Measurements from ENCODE around the gene EID1. TPM values are rescaled to one million over a fixed set of nuclear protein-coding genes. Genes with fewer than 3 reads are reported as not detected.

Gene EID1
- total RNA-seq, 4 donors from 2014 or later: 242 to 458 (median 311) TPM

DNA sequence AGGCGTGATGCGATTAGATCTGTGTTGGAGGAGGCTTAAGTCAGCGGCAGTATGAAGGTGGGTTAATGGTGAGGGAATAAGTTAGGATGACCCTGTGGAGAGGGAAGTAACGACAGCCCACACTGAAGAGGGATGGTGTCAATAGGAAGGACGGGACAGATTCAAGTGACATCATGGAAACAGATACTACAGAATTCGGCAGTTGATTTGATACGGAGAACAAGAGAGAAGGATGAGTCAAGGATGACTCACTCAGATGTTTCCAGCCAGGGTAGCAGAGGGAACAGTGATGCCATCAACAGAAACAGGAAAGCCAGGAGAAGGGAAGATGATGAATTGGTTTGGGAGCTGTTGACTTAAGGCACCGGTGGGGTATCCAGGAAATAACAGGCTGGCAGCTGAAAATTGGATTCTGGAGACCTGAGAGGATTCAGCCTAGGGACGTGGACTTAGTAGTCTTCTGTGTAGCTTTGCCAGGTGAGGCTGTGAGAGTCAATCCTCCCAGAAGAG, 47.8 kb downstream of the EID1 start:
- no peak for DNase-seq (ENCODE audit: low spot score in 2 of 2)
- Histone ChIP-seq H3K27ac (peak overlapping the region in 3 of 4 donors; percentile 19 to 60 (median 41)), H3K4me3 (no peak overlapping the region), H3K9me3 (no peaks in the 10 kb centered on the region), H3K4me1 (peaks cover 0 to 29% (median 0%) of the 10 kb centered on the region in 4 donors), H3K36me3 (peaks cover 0 to 11% (median 0%) of the 10 kb centered on the region in 3 donors), H3K27me3 (no peaks in the 10 kb centered on the region)
- TF ChIP-seq POLR2A (IDR thresholded peaks at IDR 0.05) (no peak), CTCF (IDR thresholded peaks at IDR 0.05) (no peak), EP300 (IDR thresholded peaks at IDR 0.05) (no peak)
- WGBS, 2 donors: 51 to 61% methylated on average over 9 of the region's 9 CpGs

DNA sequence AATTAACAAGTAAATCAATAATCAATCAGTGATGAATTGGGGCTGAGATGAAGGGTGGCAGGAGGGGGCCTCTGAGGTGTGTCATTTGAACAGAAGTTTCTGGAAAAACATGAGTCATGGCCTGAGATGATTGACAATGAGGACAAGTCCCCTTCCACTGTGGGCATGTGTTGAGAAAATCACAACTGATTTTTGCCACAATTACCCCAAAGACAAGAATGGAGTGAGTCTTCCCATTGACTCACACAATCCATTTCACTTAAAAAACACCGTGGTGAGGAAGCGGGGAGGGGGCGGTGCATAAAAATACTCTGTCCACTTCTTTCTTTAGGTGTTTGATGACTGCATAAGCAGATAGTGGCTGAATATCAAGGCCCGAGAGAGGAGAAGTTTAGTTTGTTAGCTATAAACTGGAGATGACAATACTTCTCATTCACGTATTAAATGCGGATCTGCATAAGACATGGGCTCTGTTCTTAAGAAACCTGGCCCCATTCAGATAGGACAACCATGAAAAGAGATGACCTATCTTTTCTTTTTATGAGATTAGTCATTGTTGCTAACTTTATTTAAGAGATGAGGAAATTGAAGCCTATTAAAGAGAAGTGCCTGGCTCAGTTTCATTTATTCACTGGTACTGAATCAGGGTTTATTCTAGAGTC, 51.1 kb downstream of the EID1 start:
- H3K36me3 ChIP-seq: no peaks in the 10 kb centered on the region
- no peak for DNase-seq (ENCODE audit: low spot score in 2 of 2)
- H3K4me1 ChIP-seq: peaks cover 0 to 29% (median 0%) of the 10 kb centered on the region in 4 donors
- TF ChIP-seq EP300 (IDR thresholded peaks at IDR 0.05) (no peak), CTCF (IDR thresholded peaks at IDR 0.05) (no peak), POLR2A (IDR thresholded peaks at IDR 0.05) (no peak)
- H3K27ac ChIP-seq: peak overlapping the region in 2 of 4 donors; percentile 32 to 54
- WGBS, 2 donors: 82 to 84% methylated on average over 6 of the region's 6 CpGs
- H3K9me3 ChIP-seq: no peaks in the 10 kb centered on the region
- H3K27me3 ChIP-seq: no peaks in the 10 kb centered on the region
- no peak overlapping the region for H3K4me3 ChIP-seq

DNA sequence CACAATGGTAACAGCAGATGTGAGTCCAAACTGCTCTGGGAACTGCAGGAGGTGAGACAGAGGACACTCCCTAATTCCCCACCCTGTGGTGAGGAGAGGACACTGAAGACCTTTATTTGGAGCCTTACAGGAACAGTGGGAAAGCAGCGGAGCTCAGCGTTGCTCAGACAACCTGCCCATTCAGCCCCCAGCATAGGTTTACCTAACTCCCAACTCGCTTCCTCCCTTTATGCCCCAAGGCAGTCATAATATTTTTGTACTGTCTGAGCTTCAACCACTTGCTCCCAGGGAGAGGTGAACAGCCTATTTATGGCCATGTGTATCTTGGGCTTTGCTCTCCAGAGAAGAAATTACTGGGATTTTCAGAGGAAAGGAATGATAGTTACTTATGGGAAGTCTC, 51.7 kb downstream of the EID1 start:
- WGBS, 2 donors: 63 to 65% methylated on average over 3 of the region's 3 CpGs
- TF ChIP-seq POLR2A (IDR thresholded peaks at IDR 0.05) (no peak), CTCF (IDR thresholded peaks at IDR 0.05) (no peak), EP300 (IDR thresholded peaks at IDR 0.05) (no peak)
- H3K27ac ChIP-seq: peak overlapping the region in 2 of 4 donors; percentile 32 to 54

More for the DNA sequence above, 51.7 kb downstream of the EID1 start:
- no peak overlapping the region for H3K4me3 ChIP-seq
- H3K9me3 ChIP-seq: no peaks in the 10 kb centered on the region
- H3K36me3 ChIP-seq: no peaks in the 10 kb centered on the region
- H3K4me1 ChIP-seq: peaks cover 0 to 23% (median 0%) of the 10 kb centered on the region in 4 donors
- DNase-seq (ENCODE audit: low spot score in 2 of 2): no peak
- H3K27me3 ChIP-seq: no peaks in the 10 kb centered on the region

Other genes starting within 250 kb of the EID1 start
- gene FBN1, start 232.4 kb upstream of the EID1 start, total RNA-seq: 100 to 1,000 TPM; 144 to 293 (median 234) TPM
- gene CEP152, start 67.1 kb upstream of the EID1 start, total RNA-seq: 10 to 100 TPM in 3 of 4 donors, 1 to 10 TPM in 1; 9.2 to 12.5 (median 11.2) TPM
- 10 to 100 TPM; 36.9 to 71.7 (median 47.5) TPM for gene SHC4, start 85.8 kb downstream of the EID1 start, total RNA-seq
- 100 to 1,000 TPM; 178 to 324 (median 283) TPM for gene SECISBP2L, start 168.3 kb downstream of the EID1 start, total RNA-seq